ENCODE measurements around the gene GABRG3.

- TF ChIP-seq POU2F2 (IDR thresholded peaks at IDR 0.05; ENCODE audit: low read depth, low read length) (no peak), POLR2A (IDR thresholded peaks at IDR 0.05; ENCODE audit: low read depth, low read length) (no peak), POLR2AphosphoS5 (IDR thresholded peaks at IDR 0.05; ENCODE audit: low read depth, low read length) (no peak)
Observed at GRCh38 chr15:27336676-27337075, 365.7 kb downstream of the GABRG3 start.

Measured in GM12891 (cell line).